ENCODE results near the gene LPP.
"Not testable (repeated sequence)": the region's sequence is repeated elsewhere in the genome, so short reads cannot be mapped to it uniquely, and the experiment has no call there.

LPP gene

DNA sequence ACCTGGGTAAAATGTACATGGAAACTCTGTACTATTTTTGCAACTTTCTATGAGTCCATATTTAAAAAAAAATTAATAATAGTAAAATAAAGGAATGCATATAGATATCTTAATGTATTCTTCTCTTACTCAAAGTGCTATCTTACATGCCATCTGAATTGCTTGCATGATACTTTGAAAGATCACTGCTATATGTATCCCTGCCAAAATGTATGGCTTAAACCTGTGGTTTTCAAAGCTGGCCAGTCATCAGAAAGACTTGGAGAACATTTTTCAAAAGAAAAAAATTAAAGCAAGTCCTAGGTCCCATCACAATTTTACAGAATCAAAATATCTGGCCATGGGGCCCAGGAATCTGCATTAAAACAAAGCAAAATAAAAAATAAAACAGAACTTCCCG lies 262.1 kb downstream of the LPP start:
- Histone ChIP-seq H2BK15ac (replicated peaks; ENCODE audit: low read depth) (no peak overlapping the region), H3K36me3 (ENCODE audit: control insufficient read depth, insufficient read depth, low read length) (no peaks in the 10 kb centered on the region), H3K23ac (ENCODE audit: low read length) (no peak overlapping the region), H4K8ac (ENCODE audit: low read depth, low read length) (no peak overlapping the region), H2BK120ac (ENCODE audit: low read depth, low read length) (no peak overlapping the region), H3K4me1 (ENCODE audit: control insufficient read depth, low read depth, low read length) (no peaks in the 10 kb centered on the region), H3K18ac (ENCODE audit: low read length) (no peak overlapping the region), H2AK5ac (ENCODE audit: low read length) (no peak overlapping the region), H3K4me3 (ENCODE audit: low read length) (no peak overlapping the region), H3K56ac (ENCODE audit: low read length) (no peak overlapping the region), H4K5ac (ENCODE audit: low read length) (no peak overlapping the region), H3K79me2 (ENCODE audit: control insufficient read depth, insufficient read depth, low read length) (no peaks in the 10 kb centered on the region), H3K79me1 (ENCODE audit: low read length) (no peaks in the 10 kb centered on the region), H3K4ac (ENCODE audit: low read depth, low read length) (no peak overlapping the region), H3K27ac (ENCODE audit: low read depth, low read length) (no peak overlapping the region), H3K4me2 (ENCODE audit: low read length) (no peak overlapping the region), H2BK5ac (ENCODE audit: low read length) (no peak overlapping the region), H3K27me3 (ENCODE audit: insufficient read depth, low read length, poor library complexity) (no peaks in the 10 kb centered on the region), H3K9ac (ENCODE audit: low read length) (no peak overlapping the region)
- WGBS (ENCODE audit: extremely low coverage, insufficient coverage, low lambda C conversion rate), result no CpG with 5 or more reads among the region's 1 CpG
- no peak for DNase-seq

DNA sequence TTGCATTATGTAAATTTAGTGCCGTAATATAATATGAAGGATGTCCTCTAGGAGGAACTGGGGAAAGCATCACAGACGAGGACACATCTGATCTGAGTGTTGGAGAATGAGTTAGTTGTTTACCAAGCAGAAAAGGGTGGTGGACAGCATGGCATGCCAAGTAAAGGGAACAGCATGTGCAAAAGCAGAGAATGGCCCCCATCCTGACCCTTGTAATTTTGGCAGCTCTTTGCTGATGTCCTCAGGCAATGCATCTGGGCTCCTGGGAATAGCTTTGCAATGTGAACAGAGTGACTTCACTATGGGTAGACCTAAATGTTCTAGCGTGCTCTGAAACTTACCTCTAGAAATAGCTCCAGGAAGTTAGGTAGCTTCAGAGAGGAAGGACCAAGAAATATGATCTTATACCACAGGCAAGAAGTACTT lies 263.3 kb downstream of the LPP start:
- Histone ChIP-seq H3K36me3 (ENCODE audit: control insufficient read depth, insufficient read depth, low read length) (no peaks in the 10 kb centered on the region), H2AK5ac (ENCODE audit: low read length) (no peak overlapping the region), H2BK5ac (ENCODE audit: low read length) (no peak overlapping the region), H2BK15ac (replicated peaks; ENCODE audit: low read depth) (no peak overlapping the region), H4K8ac (ENCODE audit: low read depth, low read length) (no peak overlapping the region), H3K23ac (ENCODE audit: low read length) (no peak overlapping the region), H3K4ac (ENCODE audit: low read depth, low read length) (no peak overlapping the region), H3K79me2 (ENCODE audit: control insufficient read depth, insufficient read depth, low read length) (no peaks in the 10 kb centered on the region), H4K5ac (ENCODE audit: low read length) (no peak overlapping the region), H3K4me2 (ENCODE audit: low read length) (no peak overlapping the region), H3K79me1 (ENCODE audit: low read length) (no peaks in the 10 kb centered on the region), H3K4me1 (ENCODE audit: control insufficient read depth, low read depth, low read length) (no peaks in the 10 kb centered on the region), H2BK120ac (ENCODE audit: low read depth, low read length) (no peak overlapping the region), H3K4me3 (ENCODE audit: low read length) (no peak overlapping the region), H3K18ac (ENCODE audit: low read length) (no peak overlapping the region), H3K27ac (ENCODE audit: low read depth, low read length) (no peak overlapping the region), H3K56ac (ENCODE audit: low read length) (no peak overlapping the region), H3K27me3 (ENCODE audit: insufficient read depth, low read length, poor library complexity) (no peaks in the 10 kb centered on the region), H3K9ac (ENCODE audit: low read length) (no peak overlapping the region)
- no peak for DNase-seq
- no CpG with 5 or more reads among the region's 3 CpGs for WGBS (ENCODE audit: extremely low coverage, insufficient coverage, low lambda C conversion rate)

DNA sequence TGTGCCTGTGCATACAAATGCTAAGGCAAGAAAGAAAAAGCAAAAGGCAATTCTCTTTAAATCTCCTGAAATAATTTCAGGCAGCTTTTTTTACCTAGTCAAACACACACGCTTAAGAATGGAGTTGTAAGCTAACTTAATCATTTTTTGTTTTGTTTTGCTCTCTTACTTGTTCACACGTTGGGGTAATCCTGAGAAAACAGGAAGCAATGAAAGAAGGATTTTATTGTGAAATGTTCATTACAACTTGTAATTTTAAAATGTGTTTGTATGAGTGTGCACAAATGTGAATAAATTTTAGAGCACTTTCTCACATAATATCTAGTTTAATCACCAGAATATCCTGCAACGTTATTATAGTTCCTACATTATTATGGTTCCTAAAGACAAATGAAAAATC lies 263.8 kb downstream of the LPP start:
- no peaks in the 10 kb centered on the region for H3K27me3 ChIP-seq (ENCODE audit: insufficient read depth, low read length, poor library complexity)
- no peak overlapping the region for H3K18ac ChIP-seq (ENCODE audit: low read length)
- H2BK15ac ChIP-seq (replicated peaks; ENCODE audit: low read depth), result no peak overlapping the region
- no peak overlapping the region for H3K9ac ChIP-seq (ENCODE audit: low read length)
- H3K4me1 ChIP-seq (ENCODE audit: control insufficient read depth, low read depth, low read length), result no peaks in the 10 kb centered on the region
- H3K4me3 ChIP-seq (ENCODE audit: low read length), result no peak overlapping the region
- no peak overlapping the region for H4K5ac ChIP-seq (ENCODE audit: low read length)
- H2AK5ac ChIP-seq (ENCODE audit: low read length), result no peak overlapping the region
- no peaks in the 10 kb centered on the region for H3K36me3 ChIP-seq (ENCODE audit: control insufficient read depth, insufficient read depth, low read length)
- H4K8ac ChIP-seq (ENCODE audit: low read depth, low read length), result no peak overlapping the region
- H3K4me2 ChIP-seq (ENCODE audit: low read length), result no peak overlapping the region
- no peaks in the 10 kb centered on the region for H3K79me2 ChIP-seq (ENCODE audit: control insufficient read depth, insufficient read depth, low read length)
- no peak overlapping the region for H3K4ac ChIP-seq (ENCODE audit: low read depth, low read length)
- no peak for DNase-seq
- no peaks in the 10 kb centered on the region for H3K79me1 ChIP-seq (ENCODE audit: low read length)
- H2BK5ac ChIP-seq (ENCODE audit: low read length), result no peak overlapping the region
- no peak overlapping the region for H3K56ac ChIP-seq (ENCODE audit: low read length)
- H3K27ac ChIP-seq (ENCODE audit: low read depth, low read length), result no peak overlapping the region
- WGBS (ENCODE audit: extremely low coverage, insufficient coverage, low lambda C conversion rate), result no CpG with 5 or more reads among the region's 3 CpGs
- H2BK120ac ChIP-seq (ENCODE audit: low read depth, low read length), result no peak overlapping the region
- H3K23ac ChIP-seq (ENCODE audit: low read length), result no peak overlapping the region

DNA sequence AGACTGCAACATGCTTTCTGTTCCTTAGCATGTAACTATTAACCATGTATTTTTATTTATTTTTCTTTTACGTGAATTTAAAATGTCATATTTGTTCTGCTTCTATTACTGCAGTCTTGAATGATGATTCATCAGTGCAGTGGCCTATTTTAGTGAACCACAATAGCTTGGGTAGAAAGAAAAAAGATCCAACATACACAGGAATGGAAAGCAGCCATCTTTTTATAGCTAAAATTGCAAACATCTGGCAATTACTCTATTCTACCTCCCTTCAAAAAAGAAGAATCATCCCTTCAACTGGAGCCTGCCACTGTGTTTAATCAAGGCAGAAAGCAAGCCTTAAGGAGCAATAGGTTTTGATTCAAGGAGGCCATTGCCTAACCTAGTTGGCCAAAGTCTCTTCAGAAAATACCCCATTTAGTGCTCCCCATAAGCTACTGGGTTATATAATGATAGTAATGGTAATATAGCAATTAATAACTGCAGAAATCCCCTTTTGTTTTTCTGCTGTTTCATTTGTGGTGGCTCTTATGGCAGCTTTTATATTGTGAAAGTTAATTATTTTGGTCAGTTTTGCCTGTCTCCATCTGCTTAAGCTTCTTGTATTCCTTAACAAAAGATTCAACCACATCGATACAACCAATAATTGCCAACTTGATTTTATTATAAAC lies 267.3 kb downstream of the LPP start:
- Histone ChIP-seq H3K4ac (ENCODE audit: low read depth, low read length) (no peak overlapping the region), H4K8ac (ENCODE audit: low read depth, low read length) (no peak overlapping the region), H3K18ac (ENCODE audit: low read length) (no peak overlapping the region), H3K4me3 (ENCODE audit: low read length) (no peak overlapping the region), H3K79me2 (ENCODE audit: control insufficient read depth, insufficient read depth, low read length) (no peaks in the 10 kb centered on the region), H3K79me1 (ENCODE audit: low read length) (no peaks in the 10 kb centered on the region), H3K56ac (ENCODE audit: low read length) (no peak overlapping the region), H3K4me2 (ENCODE audit: low read length) (no peak overlapping the region), H3K27ac (ENCODE audit: low read depth, low read length) (no peak overlapping the region), H2BK5ac (ENCODE audit: low read length) (no peak overlapping the region), H2AK5ac (ENCODE audit: low read length) (no peak overlapping the region), H2BK15ac (replicated peaks; ENCODE audit: low read depth) (no peak overlapping the region), H3K4me1 (ENCODE audit: control insufficient read depth, low read depth, low read length) (no peaks in the 10 kb centered on the region), H3K36me3 (ENCODE audit: control insufficient read depth, insufficient read depth, low read length) (no peaks in the 10 kb centered on the region), H4K5ac (ENCODE audit: low read length) (no peak overlapping the region), H3K23ac (ENCODE audit: low read length) (no peak overlapping the region), H3K27me3 (ENCODE audit: insufficient read depth, low read length, poor library complexity) (no peaks in the 10 kb centered on the region), H2BK120ac (ENCODE audit: low read depth, low read length) (no peak overlapping the region), H3K9ac (ENCODE audit: low read length) (no peak overlapping the region)
- no CpG with 5 or more reads among the region's 2 CpGs for WGBS (ENCODE audit: extremely low coverage, insufficient coverage, low lambda C conversion rate)
- DNase-seq, result no peak

DNA sequence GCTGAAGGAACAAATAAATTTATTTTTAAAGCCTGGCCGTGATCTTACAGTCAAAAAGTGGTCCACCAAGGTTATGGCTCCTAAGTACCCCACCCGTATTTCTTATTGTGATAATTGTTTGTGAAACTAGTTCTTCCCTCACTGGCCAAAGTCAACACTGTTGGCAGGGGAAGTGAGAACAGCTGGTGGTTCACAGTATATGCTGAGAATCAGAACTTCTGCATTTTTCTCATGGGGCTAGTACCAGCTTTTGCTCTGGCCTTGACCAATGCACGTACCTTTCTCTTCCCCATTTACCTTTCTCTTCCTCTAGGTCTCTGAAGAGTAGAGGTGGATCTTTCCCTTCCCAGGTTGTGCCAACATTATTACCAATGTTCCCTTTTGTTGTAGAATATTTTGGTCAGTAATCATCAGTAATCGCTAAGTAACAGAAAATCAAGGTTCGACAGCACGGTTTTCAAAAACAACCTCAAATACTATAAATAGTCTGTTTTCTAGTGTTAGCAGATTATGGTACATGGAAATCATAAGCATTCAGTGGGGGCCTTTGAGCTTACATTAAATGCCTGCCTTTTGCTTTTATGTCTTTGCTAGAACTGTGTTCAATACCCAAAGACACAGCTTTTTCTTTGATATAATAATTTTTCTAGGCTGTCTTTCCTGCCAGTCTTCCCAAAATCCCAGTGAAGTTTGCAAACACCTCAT lies 268.0 kb downstream of the LPP start:
- no peak overlapping the region for H3K18ac ChIP-seq (ENCODE audit: low read length)
- H2BK120ac ChIP-seq (ENCODE audit: low read depth, low read length), result no peak overlapping the region
- H3K79me1 ChIP-seq (ENCODE audit: low read length), result no peaks in the 10 kb centered on the region
- H3K27ac ChIP-seq (ENCODE audit: low read depth, low read length), result no peak overlapping the region
- no peak overlapping the region for H3K4ac ChIP-seq (ENCODE audit: low read depth, low read length)
- no peaks in the 10 kb centered on the region for H3K4me1 ChIP-seq (ENCODE audit: control insufficient read depth, low read depth, low read length)
- H4K5ac ChIP-seq (ENCODE audit: low read length), result no peak overlapping the region
- no peak overlapping the region for H3K23ac ChIP-seq (ENCODE audit: low read length)
- H3K56ac ChIP-seq (ENCODE audit: low read length), result no peak overlapping the region
- WGBS (ENCODE audit: extremely low coverage, insufficient coverage, low lambda C conversion rate), result no CpG with 5 or more reads among the region's 6 CpGs
- H3K36me3 ChIP-seq (ENCODE audit: control insufficient read depth, insufficient read depth, low read length), result no peaks in the 10 kb centered on the region
- no peak overlapping the region for H3K9ac ChIP-seq (ENCODE audit: low read length)
- no peak overlapping the region for H2BK5ac ChIP-seq (ENCODE audit: low read length)
- no peak for DNase-seq
- H3K4me2 ChIP-seq (ENCODE audit: low read length), result no peak overlapping the region
- H3K27me3 ChIP-seq (ENCODE audit: insufficient read depth, low read length, poor library complexity), result no peaks in the 10 kb centered on the region
- H2AK5ac ChIP-seq (ENCODE audit: low read length), result no peak overlapping the region
- no peaks in the 10 kb centered on the region for H3K79me2 ChIP-seq (ENCODE audit: control insufficient read depth, insufficient read depth, low read length)
- no peak overlapping the region for H3K4me3 ChIP-seq (ENCODE audit: low read length)
- no peak overlapping the region for H4K8ac ChIP-seq (ENCODE audit: low read depth, low read length)
- no peak overlapping the region for H2BK15ac ChIP-seq (replicated peaks; ENCODE audit: low read depth)

DNA sequence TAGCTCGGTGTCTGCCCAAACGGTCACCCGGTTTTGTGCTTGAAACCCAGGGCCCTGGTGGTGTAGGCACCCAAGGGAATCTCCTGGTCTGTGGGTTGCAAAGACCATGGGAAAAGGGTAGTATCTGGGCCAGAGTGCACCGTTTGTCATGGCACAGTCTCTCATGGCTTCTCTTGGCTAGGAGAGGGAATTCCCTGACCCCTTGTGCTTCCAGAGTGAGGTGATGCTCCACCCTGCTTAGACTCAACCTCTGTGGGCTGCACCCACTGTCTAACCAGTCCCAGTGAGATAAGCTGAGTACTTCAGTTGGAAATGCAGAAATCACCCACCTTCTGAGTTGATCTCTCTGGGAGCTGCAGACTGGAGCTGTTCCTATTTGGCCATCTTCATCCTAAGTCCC lies 274.0 kb downstream of the LPP start:
- H4K8ac ChIP-seq (ENCODE audit: low read depth, low read length); H3K27me3 ChIP-seq (ENCODE audit: insufficient read depth, low read length, poor library complexity); H2BK5ac ChIP-seq (ENCODE audit: low read length); DNase-seq; H4K5ac ChIP-seq (ENCODE audit: low read length); H3K79me2 ChIP-seq (ENCODE audit: control insufficient read depth, insufficient read depth, low read length); H3K23ac ChIP-seq (ENCODE audit: low read length); H3K79me1 ChIP-seq (ENCODE audit: low read length); H3K4me2 ChIP-seq (ENCODE audit: low read length); H3K4me3 ChIP-seq (ENCODE audit: low read length); H2BK120ac ChIP-seq (ENCODE audit: low read depth, low read length); H3K56ac ChIP-seq (ENCODE audit: low read length); H3K4me1 ChIP-seq (ENCODE audit: control insufficient read depth, low read depth, low read length); H3K4ac ChIP-seq (ENCODE audit: low read depth, low read length); H3K9ac ChIP-seq (ENCODE audit: low read length); H3K27ac ChIP-seq (ENCODE audit: low read depth, low read length); H2BK15ac ChIP-seq (replicated peaks; ENCODE audit: low read depth); H3K36me3 ChIP-seq (ENCODE audit: control insufficient read depth, insufficient read depth, low read length); H2AK5ac ChIP-seq (ENCODE audit: low read length); H3K18ac ChIP-seq (ENCODE audit: low read length): not testable (repeated sequence)
- no CpG with 5 or more reads among the region's 4 CpGs for WGBS (ENCODE audit: extremely low coverage, insufficient coverage, low lambda C conversion rate)
